ENCODE data around the gene COL15A1.
A peak's percentile ranks its signal among the peaks of the same experiment; 100 is the strongest.

COL15A1 gene

DNA sequence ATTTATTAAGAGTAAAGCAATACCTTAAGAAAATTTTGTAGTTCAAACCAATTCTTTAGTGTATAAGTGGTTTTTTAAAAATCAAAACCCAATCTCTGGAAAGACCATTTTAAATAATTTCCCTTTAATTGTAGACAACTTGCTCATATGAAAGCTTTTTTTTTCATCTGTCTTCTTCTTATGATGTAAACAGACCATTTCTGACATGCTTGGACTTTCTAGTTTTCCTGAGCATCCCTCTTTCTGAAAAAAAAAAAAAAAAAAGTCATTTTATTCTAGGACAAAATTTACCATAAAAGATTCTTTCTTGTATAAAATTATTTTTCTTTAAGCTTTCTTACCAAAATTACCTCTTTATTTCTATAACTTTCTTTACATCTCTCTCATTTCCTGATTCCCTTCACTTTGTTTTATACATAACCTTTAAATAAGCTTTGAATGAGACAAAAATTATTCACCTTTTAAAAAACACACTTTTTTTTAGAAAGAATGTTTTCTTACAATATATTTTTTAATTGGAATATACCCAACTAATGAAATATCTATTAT, 67.5 kb downstream of the COL15A1 start:
- no peak overlapping the region for H3K27ac ChIP-seq
- TF ChIP-seq ZFX (IDR thresholded peaks at IDR 0.05; ENCODE audit: borderline replicate concordance), result no peak
- TF ChIP-seq CTCF (IDR thresholded peaks at IDR 0.05), result no peak

DNA sequence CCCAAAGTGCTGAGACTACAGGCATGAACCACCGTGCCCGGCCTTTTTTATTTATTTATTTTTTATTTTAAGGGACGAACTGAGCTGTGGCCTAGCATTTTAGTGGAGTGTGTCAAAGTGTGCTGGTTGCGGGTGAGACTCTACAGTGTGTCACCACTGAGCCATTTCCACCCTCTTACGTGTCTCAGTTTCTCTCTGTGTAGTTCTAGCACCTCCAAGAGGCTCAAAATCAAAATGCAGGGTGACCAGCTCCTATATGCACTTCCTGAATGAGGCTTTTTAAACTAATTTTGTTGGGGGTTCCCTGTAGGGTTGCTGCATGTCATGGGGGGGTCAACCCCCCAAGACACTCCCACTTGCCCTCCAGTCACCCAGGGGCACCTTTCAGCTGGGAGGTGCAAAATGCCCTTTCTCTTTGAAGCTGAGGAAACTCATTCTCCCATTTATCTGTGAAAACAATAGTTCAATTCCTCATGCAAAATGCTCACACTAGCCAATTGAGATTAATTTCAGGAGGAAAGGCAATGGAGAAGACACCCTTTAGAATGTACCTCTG, 69.3 kb downstream of the COL15A1 start:
- TF ChIP-seq ZFX (IDR thresholded peaks at IDR 0.05; ENCODE audit: borderline replicate concordance) (no peak), CTCF (IDR thresholded peaks at IDR 0.05) (0 out of 2 replicates have a peak, but pooled peaks have one; percentile 7)
- H3K27ac ChIP-seq, result no peak overlapping the region

DNA sequence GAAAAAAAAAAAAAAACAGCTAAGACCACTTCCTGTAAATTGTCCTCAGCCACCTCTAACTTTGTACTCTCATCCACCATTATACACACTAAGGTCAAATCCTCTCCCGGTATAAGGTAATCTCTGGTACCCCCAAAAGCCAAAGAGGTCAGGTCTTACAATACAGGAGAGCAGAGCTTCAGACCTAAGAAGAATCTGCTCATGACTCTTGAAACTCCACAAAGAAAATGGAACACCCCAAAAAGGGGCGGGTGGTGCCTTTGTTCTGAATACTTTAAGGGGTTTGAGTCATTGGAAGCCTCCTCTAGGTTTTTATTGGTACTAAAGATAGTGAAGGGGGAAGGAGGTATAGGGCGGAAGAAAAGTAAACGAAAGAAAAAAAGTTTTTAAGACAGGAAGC, 69.8 kb downstream of the COL15A1 start:
- TF ChIP-seq ZFX (IDR thresholded peaks at IDR 0.05; ENCODE audit: borderline replicate concordance) (no peak), CTCF (IDR thresholded peaks at IDR 0.05) (no peak)
- H3K27ac ChIP-seq, result no peak overlapping the region

DNA sequence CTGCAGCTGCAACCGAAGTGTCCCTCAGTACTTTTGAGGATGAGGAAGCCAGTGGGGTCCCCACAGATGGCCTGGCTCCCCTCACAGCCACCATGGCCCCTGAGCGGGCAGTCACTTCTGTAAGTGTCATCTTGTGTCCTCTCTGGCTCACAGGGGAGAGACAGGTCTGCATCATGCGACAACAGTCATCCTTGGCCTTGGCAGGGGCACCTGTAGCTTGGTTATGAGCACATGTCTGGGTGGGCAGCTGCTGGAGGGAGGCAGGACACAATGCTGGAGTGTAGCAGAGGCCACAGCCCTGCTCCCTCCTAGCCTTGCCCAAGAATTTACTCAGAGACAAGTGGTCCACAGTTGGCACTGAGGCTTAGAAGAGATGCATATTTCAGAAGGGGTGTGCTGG, 71.7 kb downstream of the COL15A1 start:
- TF ChIP-seq ZFX (IDR thresholded peaks at IDR 0.05; ENCODE audit: borderline replicate concordance) (no peak), CTCF (IDR thresholded peaks at IDR 0.05) (no peak)
- no peak overlapping the region for H3K27ac ChIP-seq

- TF ChIP-seq ZFX (IDR thresholded peaks at IDR 0.05; ENCODE audit: borderline replicate concordance), result no peak
- no peak for TF ChIP-seq CTCF (IDR thresholded peaks at IDR 0.05)
- H3K27ac ChIP-seq, result no peak overlapping the region
Observed at GRCh38 chr9:99015890-99016289, 72.2 kb downstream of the COL15A1 start.

GRCh38 chr9:99016681-99017387, 73.1 kb downstream of the COL15A1 start:
- no peak overlapping the region for H3K27ac ChIP-seq
- TF ChIP-seq CTCF (IDR thresholded peaks at IDR 0.05) (no peak), ZFX (IDR thresholded peaks at IDR 0.05; ENCODE audit: borderline replicate concordance) (no peak)

GRCh38 chr9:99018653-99019052, 74.9 kb downstream of the COL15A1 start:
- TF ChIP-seq ZFX (IDR thresholded peaks at IDR 0.05; ENCODE audit: borderline replicate concordance), result no peak
- H3K27ac ChIP-seq, result no peak overlapping the region
